GM12874 (cell line): ENCODE data around the gene ANGPTL1.

Experiments
- TF ChIP-seq, protein P1 (sequence below): IDR thresholded peaks from 2 replicates; pipeline ENCODE4 v1.5.1; 2011; ENCODE audit warnings: low read depth, mild to moderate bottlenecking, control low read depth, low read length, moderate library complexity; ENCODE audit not compliant: insufficient read depth

The ANGPTL1 gene

GRCh38 chr1:178877896-178878295 is 7.0 kb upstream of the ANGPTL1 start:
- TF ChIP-seq, protein P1, sequence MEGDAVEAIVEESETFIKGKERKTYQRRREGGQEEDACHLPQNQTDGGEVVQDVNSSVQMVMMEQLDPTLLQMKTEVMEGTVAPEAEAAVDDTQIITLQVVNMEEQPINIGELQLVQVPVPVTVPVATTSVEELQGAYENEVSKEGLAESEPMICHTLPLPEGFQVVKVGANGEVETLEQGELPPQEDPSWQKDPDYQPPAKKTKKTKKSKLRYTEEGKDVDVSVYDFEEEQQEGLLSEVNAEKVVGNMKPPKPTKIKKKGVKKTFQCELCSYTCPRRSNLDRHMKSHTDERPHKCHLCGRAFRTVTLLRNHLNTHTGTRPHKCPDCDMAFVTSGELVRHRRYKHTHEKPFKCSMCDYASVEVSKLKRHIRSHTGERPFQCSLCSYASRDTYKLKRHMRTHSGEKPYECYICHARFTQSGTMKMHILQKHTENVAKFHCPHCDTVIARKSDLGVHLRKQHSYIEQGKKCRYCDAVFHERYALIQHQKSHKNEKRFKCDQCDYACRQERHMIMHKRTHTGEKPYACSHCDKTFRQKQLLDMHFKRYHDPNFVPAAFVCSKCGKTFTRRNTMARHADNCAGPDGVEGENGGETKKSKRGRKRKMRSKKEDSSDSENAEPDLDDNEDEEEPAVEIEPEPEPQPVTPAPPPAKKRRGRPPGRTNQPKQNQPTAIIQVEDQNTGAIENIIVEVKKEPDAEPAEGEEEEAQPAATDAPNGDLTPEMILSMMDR, result no peak

GRCh38 chr1:178875936-178876335 is 5.1 kb upstream of the ANGPTL1 start:
- TF ChIP-seq, protein P1, result no peak

DNA sequence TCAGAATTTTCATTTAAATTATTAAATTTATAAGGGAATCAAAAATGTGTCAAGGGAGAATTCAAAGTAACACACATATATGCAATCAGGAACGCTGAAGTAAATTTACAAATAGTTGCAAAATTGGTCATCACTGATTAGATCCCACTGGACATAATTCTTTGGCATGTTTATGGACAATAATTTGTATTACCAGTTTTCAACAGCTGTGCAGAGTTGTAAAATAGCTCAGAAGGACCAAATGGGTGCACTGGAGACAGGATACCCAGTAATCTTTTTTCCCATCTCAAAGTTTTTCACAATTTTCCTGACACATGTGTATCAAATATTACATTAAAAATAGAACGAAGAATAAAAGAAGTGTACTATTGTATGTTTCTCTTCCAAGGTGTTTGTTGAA is 4.1 kb upstream of the ANGPTL1 start:
- TF ChIP-seq, protein P1, result no peak

DNA sequence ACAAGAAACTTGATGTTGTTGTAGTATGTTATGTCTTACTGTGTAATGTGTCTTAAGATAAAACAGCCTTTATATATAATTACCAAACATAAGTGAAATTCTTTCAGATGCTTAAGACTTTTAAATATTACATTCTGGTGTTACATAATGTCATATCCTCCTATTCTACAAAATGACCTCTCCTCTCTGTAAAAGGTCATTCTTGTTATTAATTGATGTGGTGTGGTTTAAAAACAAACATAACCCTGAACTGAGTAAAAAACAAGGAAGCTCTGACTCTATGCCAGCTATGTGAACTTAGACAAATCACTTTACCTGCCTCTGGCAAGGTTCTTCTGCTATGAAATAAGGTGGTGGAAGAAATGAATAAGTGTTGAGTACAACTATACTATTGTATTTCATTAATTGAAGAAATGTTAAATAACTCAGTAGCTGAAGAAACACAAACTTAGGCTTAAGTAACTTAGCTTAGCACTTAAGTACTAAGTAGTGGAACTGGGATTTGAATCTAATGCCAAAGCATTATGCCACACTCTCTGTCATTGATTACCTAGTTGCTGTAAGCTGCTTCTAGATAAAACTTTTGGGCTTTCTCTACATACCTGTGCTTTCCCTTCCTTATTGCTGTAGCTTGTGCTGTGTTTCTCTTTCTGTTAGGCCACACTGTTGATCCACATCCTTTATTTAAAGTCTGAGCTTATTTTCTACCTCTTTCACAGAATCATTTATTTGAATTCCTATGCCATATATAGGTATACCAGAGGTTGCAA is 859 bp upstream of the ANGPTL1 start:
- TF ChIP-seq, protein P1, result no peak

GRCh38 chr1:178870221-178870620 is 656 bp downstream of the ANGPTL1 start:
- TF ChIP-seq, protein P1, result no peak

- TF ChIP-seq, protein P1, result no peak
Observed at GRCh38 chr1:178869119-178869697, 1.7 kb downstream of the ANGPTL1 start.

- TF ChIP-seq, protein P1, result no peak
Observed at GRCh38 chr1:178868706-178869105, 2.2 kb downstream of the ANGPTL1 start.
